ENCODE data around the gene BARX2. TPM values are rescaled to one million over a fixed set of nuclear protein-coding genes. Genes with fewer than 3 reads are reported as not detected.

The BARX2 gene
- total and polyA plus RNA-seq, 2 of the 4 experiments (the other 2 are of a cell fraction), result not detected

DNA sequence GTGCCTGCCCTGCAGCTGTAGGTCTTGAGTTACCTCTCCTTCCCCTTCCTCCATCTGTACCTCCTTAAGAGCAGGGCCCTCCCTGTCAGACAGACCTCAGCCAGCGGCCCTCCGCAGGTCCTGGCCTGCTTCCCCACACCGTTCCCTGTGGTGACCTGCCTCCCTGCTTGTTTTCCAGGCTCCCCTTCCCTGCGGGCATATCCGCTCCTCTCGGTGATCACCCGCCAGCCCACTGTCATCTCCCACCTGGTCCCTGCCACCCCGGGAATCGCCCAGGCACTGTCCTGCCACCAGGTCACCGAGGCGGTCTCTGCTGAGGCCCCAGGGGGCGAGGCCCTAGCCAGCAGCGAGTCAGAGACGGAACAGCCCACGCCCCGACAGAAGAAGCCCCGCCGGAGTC, 60.9 kb downstream of the BARX2 start:
- H2BK120ac ChIP-seq (ENCODE audit: low read depth, low read length), result no peak overlapping the region
- TF ChIP-seq MXI1 (IDR thresholded peaks at IDR 0.05; ENCODE audit: borderline replicate concordance, low read depth, low read length) (no peak), RCOR1 (IDR thresholded peaks at IDR 0.05; ENCODE audit: insufficient replicate concordance, low read length) (no peak)
- TF ChIP-seq, protein P1, sequence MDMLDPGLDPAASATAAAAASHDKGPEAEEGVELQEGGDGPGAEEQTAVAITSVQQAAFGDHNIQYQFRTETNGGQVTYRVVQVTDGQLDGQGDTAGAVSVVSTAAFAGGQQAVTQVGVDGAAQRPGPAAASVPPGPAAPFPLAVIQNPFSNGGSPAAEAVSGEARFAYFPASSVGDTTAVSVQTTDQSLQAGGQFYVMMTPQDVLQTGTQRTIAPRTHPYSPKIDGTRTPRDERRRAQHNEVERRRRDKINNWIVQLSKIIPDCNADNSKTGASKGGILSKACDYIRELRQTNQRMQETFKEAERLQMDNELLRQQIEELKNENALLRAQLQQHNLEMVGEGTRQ (IDR thresholded peaks at IDR 0.05; ENCODE audit: low read depth, low read length), result no peak
- TF ChIP-seq, protein P2, sequence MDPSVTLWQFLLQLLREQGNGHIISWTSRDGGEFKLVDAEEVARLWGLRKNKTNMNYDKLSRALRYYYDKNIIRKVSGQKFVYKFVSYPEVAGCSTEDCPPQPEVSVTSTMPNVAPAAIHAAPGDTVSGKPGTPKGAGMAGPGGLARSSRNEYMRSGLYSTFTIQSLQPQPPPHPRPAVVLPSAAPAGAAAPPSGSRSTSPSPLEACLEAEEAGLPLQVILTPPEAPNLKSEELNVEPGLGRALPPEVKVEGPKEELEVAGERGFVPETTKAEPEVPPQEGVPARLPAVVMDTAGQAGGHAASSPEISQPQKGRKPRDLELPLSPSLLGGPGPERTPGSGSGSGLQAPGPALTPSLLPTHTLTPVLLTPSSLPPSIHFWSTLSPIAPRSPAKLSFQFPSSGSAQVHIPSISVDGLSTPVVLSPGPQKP (IDR thresholded peaks at IDR 0.05; ENCODE audit: borderline replicate concordance, low read depth, low read length), result no peak
- dilution Hi-C loops (cut with HindIII; ENCODE audit: low sequenced_read_pairs, unreplicated experiment), result no loop called here
- in situ Hi-C loops (cut with MboI; ENCODE audit: low sequenced_read_pairs), result no loop called here
- 80% methylated on average over 1 of the region's 18 CpGs; no CpG with 5 or more reads in 1 of the 2 experiments for WGBS, 2 experiments (ENCODE audit: extremely low coverage in 2 of 2, insufficient read length in 1 of 2)
- ChIA-PET POLR2A (ENCODE audit: unreplicated experiment) (no interaction called here), CTCF (no interaction called here)
- no peak overlapping the region for H4K91ac ChIP-seq (ENCODE audit: insufficient read depth, low read depth, low read length)
- H3K4me2 ChIP-seq (ENCODE audit: low read depth, low read length), result no peak overlapping the region
- no peak overlapping the region for H2AFZ ChIP-seq (replicated peaks; ENCODE audit: low read length, poor library complexity)
- H3K36me3 ChIP-seq (ENCODE audit: control insufficient read depth, insufficient read depth, low read length), result no peaks in the 10 kb centered on the region
- H3K9ac ChIP-seq (ENCODE audit: low read depth, low read length), result no peak overlapping the region
- no TSS peak for BruUV-seq (replicated peaks)
- H2AK9ac ChIP-seq (replicated peaks; ENCODE audit: low read depth, low read length, poor library complexity), result no peak overlapping the region
- H3K9me3 ChIP-seq (ENCODE audit: control insufficient read depth, insufficient read depth, low read length), result peaks cover 33% of the 10 kb centered on the region
- no peak for ATAC-seq (ENCODE audit: low read depth)
- no peak overlapping the region for H3K23ac ChIP-seq (ENCODE audit: low read depth, low read length)
- H2BK15ac ChIP-seq (ENCODE audit: low read depth, low read length), result no peak overlapping the region
- no peak overlapping the region for H3K4me3 ChIP-seq (ENCODE audit: insufficient read depth, low read depth, low read length)
- no peak overlapping the region for H3K56ac ChIP-seq (ENCODE audit: extremely low read depth, insufficient read depth, low read length)
- no peak overlapping the region for H2BK20ac ChIP-seq (ENCODE audit: low read depth, low read length)
- intact Hi-C loops (cut with micrococcal nuclease), result no loop called here
- no peak overlapping the region for H2AK5ac ChIP-seq (ENCODE audit: low read depth, low read length)
- H3K18ac ChIP-seq (ENCODE audit: low read depth, low read length), result no peak overlapping the region
- H3K4me1 ChIP-seq (ENCODE audit: control insufficient read depth, insufficient read depth, low read length), result no peaks in the 10 kb centered on the region
- H3K27me3 ChIP-seq (ENCODE audit: control insufficient read depth, insufficient read depth, low read length), result no peaks in the 10 kb centered on the region
- no peaks in the 10 kb centered on the region for H3K79me1 ChIP-seq (ENCODE audit: low read depth in 1 of 2, low read length in 2 of 2)
- H2BK5ac ChIP-seq (ENCODE audit: low read depth, low read length, poor library complexity, severe bottlenecking), result no peak overlapping the region
- no peaks in the 10 kb centered on the region for H3K9me1 ChIP-seq (ENCODE audit: insufficient read depth, low read length)
- no peak overlapping the region for H3K4ac ChIP-seq (ENCODE audit: low read depth, low read length)
- no peak overlapping the region for H4K8ac ChIP-seq (ENCODE audit: low read depth in 2 of 2, low read length in 2 of 2)
- H4K5ac ChIP-seq (ENCODE audit: low read depth, low read length), result no peak overlapping the region
- H3K27ac ChIP-seq (ENCODE audit: insufficient read depth, low read length), result no peak overlapping the region
- H3K14ac ChIP-seq (replicated peaks; ENCODE audit: low read depth, low read length), result no peak overlapping the region
- no peak for DNase-seq
- H4K20me1 ChIP-seq (ENCODE audit: insufficient read depth, low read length), result no peaks in the 10 kb centered on the region

Data from IMR-90 (cell line).